Gastrocnemius medialis (tissue), 4 donors: ENCODE measurements around the gene CARMIL1.

Experiments
- POLR2A ChIP-seq, 2 donors: fragments of 450-650 bp; IDR thresholded peaks; one replicate each; pipeline ENCODE4 v1.6.1; 2017; ENCODE audit warnings: antibody characterized with exemption in 2 of 2, mild to moderate bottlenecking in 2 of 2, moderate library complexity in 2 of 2
- TF ChIP-seq, protein P1 (sequence below), 5 experiments: fragments of 450-650 bp in 3 of 5; fragments of 200-600 bp in 2 of 5; sonication (generic) in 2 of 5; IDR thresholded peaks in 4 of 5; conservative IDR thresholded peaks in 1 of 5; 1 replicate in 4 of 5; 2 replicates in 1 of 5; pipeline ENCODE4 v1.5.1; 2016 to 2019; ENCODE audit warnings: antibody characterized with exemption in 5 of 5, mild to moderate bottlenecking in 3 of 5, moderate library complexity in 3 of 5

DNA sequence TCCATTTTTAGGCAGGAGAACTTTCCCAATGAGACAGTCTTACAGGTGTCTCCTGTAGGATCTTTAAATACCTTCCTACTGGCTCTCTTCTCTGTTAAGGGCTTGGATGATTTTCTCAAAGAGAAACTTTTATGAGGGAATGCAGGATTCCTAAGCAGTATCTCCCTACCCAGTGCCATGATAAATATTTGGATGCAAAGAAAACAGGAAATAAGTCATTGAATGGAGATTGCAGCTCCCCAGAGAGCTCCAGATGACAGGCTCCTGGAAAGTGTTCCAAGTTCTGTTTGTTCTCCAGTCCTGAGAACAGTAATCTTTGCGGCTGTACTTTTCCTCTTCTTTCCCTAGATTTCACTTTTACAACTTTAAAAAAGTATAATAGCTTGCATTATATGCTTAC, 370.4 kb downstream of the CARMIL1 start:
- TF ChIP-seq, protein P1, sequence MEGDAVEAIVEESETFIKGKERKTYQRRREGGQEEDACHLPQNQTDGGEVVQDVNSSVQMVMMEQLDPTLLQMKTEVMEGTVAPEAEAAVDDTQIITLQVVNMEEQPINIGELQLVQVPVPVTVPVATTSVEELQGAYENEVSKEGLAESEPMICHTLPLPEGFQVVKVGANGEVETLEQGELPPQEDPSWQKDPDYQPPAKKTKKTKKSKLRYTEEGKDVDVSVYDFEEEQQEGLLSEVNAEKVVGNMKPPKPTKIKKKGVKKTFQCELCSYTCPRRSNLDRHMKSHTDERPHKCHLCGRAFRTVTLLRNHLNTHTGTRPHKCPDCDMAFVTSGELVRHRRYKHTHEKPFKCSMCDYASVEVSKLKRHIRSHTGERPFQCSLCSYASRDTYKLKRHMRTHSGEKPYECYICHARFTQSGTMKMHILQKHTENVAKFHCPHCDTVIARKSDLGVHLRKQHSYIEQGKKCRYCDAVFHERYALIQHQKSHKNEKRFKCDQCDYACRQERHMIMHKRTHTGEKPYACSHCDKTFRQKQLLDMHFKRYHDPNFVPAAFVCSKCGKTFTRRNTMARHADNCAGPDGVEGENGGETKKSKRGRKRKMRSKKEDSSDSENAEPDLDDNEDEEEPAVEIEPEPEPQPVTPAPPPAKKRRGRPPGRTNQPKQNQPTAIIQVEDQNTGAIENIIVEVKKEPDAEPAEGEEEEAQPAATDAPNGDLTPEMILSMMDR (IDR thresholded peaks at IDR 0.05 in 4 of 5, conservative IDR thresholded peaks at IDR 0.05 in 1 of 5): no peak
- TF ChIP-seq POLR2A (IDR thresholded peaks at IDR 0.05): no peak
